K562 (cell line): ENCODE measurements around the gene ALOX5. TPM values are rescaled to one million over a fixed set of nuclear protein-coding genes. Genes with fewer than 3 reads are reported as not detected.

ENCODE experiments used
- DIDO1 ChIP-seq: fragments of 450-650 bp; IDR thresholded peaks from 2 replicates; pipeline ENCODE4 v1.6.1; 2016; ENCODE audit warnings: low read depth, missing biosample characterization, missing genetic modification characterization
- MAZ ChIP-seq, 2 experiments: fragments of 450-650 bp in 1 of 2; sonication (generic) in 1 of 2; formaldehyde crosslinking; IDR thresholded peaks in 1 of 2; conservative IDR thresholded peaks in 1 of 2; 2 replicates each; pipeline versions ENCODE4 v1.4.0 to v1.5.0; 2020; ENCODE audit warnings: mild to moderate bottlenecking in 1 of 2, missing genetic modification reagents in 1 of 2
- PHB ChIP-seq: fragments of 250-450 bp; sonication (Bioruptor Pico); IDR thresholded peaks from 2 replicates; pipeline ENCODE4 v1.5.0; 2021
- TAF1 ChIP-seq: IDR thresholded peaks from 2 replicates; pipeline ENCODE4 v1.6.1; 2011; ENCODE audit warnings: mild to moderate bottlenecking, low read length, moderate library complexity; ENCODE audit not compliant: insufficient read depth, control insufficient read depth, severe bottlenecking; ENCODE audit errors: extremely low read depth
- ZC3H8 ChIP-seq: fragments of 450-650 bp; IDR thresholded peaks from 2 replicates; pipeline ENCODE4 v1.6.1; 2017
- polyA plus RNA-seq, 8 experiments: library from polyadenylated mRNA; depleted of rRNA in 4 of 8; stranded (reverse) in 5 of 8; unstranded in 3 of 8; fragments of >200 nt; fragmentation: Nextera tagmentation in 2 of 8; fragmentation: Illumina TruSeq in 1 of 8; extraction: Ambion mirVana in 2 of 8; extraction: Trizol in 1 of 8; gene quantifications; 2 replicates each; pipeline versions ENCODE4 v1.2.1 to v1.2.3, GENCODE V29; 2011 to 2014; ENCODE audit warnings: inconsistent platforms in 1 of 8, missing spikeins in 1 of 8
- total RNA-seq, 7 experiments: library from RNA; depleted of rRNA in 6 of 7; stranded (reverse); fragments of >200 nt in 6 of 7; fragmentation: Illumina TruSeq in 2 of 7; extraction: Trizol in 2 of 7; gene quantifications; 2 replicates each; pipeline versions ENCODE4 v1.2.1 to v1.2.3, GENCODE V29; 2011 to 2021; ENCODE audit warnings: low replicate concordance in 1 of 7
- TF ChIP-seq, protein P1 (sequence below): fragments of 250-450 bp; sonication (Bioruptor Pico); IDR thresholded peaks from 2 replicates; pipeline ENCODE4 v1.4.0; 2020
- TF ChIP-seq, protein P2 (sequence below), 2 experiments: fragments of 450-650 bp in 1 of 2; IDR thresholded peaks; 2 replicates each; pipeline ENCODE4 v1.6.1; 2011 to 2017; ENCODE audit warnings: low read depth in 2 of 2, antibody characterized with exemption in 1 of 2, borderline replicate concordance in 1 of 2, low read length in 1 of 2, mild to moderate bottlenecking in 1 of 2, mixed read lengths in 1 of 2; ENCODE audit not compliant: control insufficient read depth in 1 of 2
- TF ChIP-seq, protein P3 (sequence below): fragments of 250-450 bp; sonication (Bioruptor Pico); IDR thresholded peaks from 2 replicates; pipeline ENCODE4 v1.8.0; 2021; ENCODE audit warnings: borderline replicate concordance, mild to moderate bottlenecking, moderate library complexity; ENCODE audit not compliant: poor library complexity, severe bottlenecking
- TF ChIP-seq, protein P4 (sequence below): sonication (generic); formaldehyde crosslinking; IDR thresholded peaks from 2 replicates; pipeline ENCODE4 v1.8.0; 2023; ENCODE audit warnings: mild to moderate bottlenecking, missing genetic modification reagents
- TF ChIP-seq, protein P5 (sequence below): fragments of 250-450 bp; sonication (Bioruptor Pico); IDR thresholded peaks from 2 replicates; pipeline ENCODE4 v1.4.0; 2020; ENCODE audit warnings: mild to moderate bottlenecking

The ALOX5 gene
- total and polyA plus RNA-seq, 9 of the 15 experiments (the other 6 are each of a cell fraction or from before 2014, with no cell fraction given), result 0.10 to 2.4 (median 1.4) TPM

DNA sequence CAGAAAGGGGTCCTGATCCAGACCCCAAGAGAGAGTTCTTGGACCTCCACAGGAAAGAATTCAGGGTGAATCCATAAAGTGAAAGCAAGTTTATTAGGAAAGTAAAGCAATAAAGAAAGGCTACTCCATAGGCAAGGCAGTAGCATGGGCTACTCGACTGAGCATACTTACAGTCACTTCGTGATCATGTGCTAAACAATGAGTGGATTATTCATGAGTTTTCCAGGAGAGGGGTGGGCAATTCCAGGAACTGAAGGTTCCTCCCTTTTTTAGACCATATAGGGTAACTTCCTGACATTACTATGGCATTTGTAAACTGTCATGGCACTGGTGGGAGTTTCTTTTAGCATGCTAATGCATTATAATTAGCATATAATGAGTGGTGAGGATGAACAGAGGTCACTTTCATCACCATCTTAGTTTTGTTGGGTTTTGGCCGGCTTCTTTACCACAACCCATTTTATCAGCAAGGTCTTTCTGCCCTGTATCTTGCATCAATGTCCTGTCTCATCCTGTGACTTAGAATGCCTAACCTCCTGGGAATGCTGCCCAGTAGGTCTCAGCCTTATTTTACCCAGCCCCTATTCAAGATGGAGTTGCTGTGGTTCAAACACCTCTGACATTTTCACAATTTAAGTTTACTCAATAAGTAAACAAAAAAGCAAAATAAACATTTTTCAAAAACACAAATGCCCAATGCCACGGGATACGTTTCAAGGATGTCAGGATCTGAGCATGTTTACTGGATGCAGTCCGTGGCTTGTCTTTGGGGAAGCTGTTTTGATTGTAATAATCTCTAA is 37.0 kb downstream of the ALOX5 start (continued):
- TF ChIP-seq, protein P1, sequence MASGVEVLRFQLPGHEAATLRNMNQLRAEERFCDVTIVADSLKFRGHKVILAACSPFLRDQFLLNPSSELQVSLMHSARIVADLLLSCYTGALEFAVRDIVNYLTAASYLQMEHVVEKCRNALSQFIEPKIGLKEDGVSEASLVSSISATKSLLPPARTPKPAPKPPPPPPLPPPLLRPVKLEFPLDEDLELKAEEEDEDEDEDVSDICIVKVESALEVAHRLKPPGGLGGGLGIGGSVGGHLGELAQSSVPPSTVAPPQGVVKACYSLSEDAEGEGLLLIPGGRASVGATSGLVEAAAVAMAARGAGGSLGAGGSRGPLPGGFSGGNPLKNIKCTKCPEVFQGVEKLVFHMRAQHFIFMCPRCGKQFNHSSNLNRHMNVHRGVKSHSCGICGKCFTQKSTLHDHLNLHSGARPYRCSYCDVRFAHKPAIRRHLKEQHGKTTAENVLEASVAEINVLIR (CRISPR knock-in tag), result peak; percentile 90
- TF ChIP-seq, protein P2, sequence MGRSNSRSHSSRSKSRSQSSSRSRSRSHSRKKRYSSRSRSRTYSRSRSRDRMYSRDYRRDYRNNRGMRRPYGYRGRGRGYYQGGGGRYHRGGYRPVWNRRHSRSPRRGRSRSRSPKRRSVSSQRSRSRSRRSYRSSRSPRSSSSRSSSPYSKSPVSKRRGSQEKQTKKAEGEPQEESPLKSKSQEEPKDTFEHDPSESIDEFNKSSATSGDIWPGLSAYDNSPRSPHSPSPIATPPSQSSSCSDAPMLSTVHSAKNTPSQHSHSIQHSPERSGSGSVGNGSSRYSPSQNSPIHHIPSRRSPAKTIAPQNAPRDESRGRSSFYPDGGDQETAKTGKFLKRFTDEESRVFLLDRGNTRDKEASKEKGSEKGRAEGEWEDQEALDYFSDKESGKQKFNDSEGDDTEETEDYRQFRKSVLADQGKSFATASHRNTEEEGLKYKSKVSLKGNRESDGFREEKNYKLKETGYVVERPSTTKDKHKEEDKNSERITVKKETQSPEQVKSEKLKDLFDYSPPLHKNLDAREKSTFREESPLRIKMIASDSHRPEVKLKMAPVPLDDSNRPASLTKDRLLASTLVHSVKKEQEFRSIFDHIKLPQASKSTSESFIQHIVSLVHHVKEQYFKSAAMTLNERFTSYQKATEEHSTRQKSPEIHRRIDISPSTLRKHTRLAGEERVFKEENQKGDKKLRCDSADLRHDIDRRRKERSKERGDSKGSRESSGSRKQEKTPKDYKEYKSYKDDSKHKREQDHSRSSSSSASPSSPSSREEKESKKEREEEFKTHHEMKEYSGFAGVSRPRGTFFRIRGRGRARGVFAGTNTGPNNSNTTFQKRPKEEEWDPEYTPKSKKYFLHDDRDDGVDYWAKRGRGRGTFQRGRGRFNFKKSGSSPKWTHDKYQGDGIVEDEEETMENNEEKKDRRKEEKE (IDR thresholded peaks at IDR 0.05; ENCODE audit: borderline replicate concordance in 1 of 2, control insufficient read depth in 1 of 2, low read depth in 2 of 2, low read length in 1 of 2), result no peak
- TF ChIP-seq PHB (CRISPR knock-in tag) (peak; percentile 58; the same call in 1 of the 2 replicates), TAF1 (peak; percentile 46), DIDO1 (tag) (peak; percentile 96), MAZ (CRISPR knock-in tag; conservative IDR thresholded peaks at IDR 0.05 in 1 of 2, IDR thresholded peaks at IDR 0.05 in 1 of 2) (peak in 1 of 2 experiments; percentile 96; a peak in 2 of 4 replicates), ZC3H8 (no peak)
- TF ChIP-seq, protein P3, sequence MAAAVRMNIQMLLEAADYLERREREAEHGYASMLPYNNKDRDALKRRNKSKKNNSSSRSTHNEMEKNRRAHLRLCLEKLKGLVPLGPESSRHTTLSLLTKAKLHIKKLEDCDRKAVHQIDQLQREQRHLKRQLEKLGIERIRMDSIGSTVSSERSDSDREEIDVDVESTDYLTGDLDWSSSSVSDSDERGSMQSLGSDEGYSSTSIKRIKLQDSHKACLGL (CRISPR knock-in tag), result peak; percentile 64
- TF ChIP-seq, protein P4, sequence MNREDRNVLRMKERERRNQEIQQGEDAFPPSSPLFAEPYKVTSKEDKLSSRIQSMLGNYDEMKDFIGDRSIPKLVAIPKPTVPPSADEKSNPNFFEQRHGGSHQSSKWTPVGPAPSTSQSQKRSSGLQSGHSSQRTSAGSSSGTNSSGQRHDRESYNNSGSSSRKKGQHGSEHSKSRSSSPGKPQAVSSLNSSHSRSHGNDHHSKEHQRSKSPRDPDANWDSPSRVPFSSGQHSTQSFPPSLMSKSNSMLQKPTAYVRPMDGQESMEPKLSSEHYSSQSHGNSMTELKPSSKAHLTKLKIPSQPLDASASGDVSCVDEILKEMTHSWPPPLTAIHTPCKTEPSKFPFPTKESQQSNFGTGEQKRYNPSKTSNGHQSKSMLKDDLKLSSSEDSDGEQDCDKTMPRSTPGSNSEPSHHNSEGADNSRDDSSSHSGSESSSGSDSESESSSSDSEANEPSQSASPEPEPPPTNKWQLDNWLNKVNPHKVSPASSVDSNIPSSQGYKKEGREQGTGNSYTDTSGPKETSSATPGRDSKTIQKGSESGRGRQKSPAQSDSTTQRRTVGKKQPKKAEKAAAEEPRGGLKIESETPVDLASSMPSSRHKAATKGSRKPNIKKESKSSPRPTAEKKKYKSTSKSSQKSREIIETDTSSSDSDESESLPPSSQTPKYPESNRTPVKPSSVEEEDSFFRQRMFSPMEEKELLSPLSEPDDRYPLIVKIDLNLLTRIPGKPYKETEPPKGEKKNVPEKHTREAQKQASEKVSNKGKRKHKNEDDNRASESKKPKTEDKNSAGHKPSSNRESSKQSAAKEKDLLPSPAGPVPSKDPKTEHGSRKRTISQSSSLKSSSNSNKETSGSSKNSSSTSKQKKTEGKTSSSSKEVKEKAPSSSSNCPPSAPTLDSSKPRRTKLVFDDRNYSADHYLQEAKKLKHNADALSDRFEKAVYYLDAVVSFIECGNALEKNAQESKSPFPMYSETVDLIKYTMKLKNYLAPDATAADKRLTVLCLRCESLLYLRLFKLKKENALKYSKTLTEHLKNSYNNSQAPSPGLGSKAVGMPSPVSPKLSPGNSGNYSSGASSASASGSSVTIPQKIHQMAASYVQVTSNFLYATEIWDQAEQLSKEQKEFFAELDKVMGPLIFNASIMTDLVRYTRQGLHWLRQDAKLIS (CRISPR knock-in tag), result no peak
- TF ChIP-seq, protein P5, sequence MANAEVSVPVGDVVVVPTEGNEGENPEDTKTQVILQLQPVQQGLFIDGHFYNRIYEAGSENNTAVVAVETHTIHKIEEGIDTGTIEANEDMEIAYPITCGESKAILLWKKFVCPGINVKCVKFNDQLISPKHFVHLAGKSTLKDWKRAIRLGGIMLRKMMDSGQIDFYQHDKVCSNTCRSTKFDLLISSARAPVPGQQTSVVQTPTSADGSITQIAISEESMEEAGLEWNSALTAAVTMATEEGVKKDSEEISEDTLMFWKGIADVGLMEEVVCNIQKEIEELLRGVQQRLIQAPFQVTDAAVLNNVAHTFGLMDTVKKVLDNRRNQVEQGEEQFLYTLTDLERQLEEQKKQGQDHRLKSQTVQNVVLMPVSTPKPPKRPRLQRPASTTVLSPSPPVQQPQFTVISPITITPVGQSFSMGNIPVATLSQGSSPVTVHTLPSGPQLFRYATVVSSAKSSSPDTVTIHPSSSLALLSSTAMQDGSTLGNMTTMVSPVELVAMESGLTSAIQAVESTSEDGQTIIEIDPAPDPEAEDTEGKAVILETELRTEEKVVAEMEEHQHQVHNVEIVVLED (CRISPR knock-in tag), result peak; percentile 88
